ENCODE data around the gene FOXP3. TPM values are rescaled to one million over a fixed set of nuclear protein-coding genes. Genes with fewer than 3 reads are reported as not detected.

FOXP3 gene
- polyA plus RNA-seq, 3 donors = 0.10 TPM; not detected in 2

DNA sequence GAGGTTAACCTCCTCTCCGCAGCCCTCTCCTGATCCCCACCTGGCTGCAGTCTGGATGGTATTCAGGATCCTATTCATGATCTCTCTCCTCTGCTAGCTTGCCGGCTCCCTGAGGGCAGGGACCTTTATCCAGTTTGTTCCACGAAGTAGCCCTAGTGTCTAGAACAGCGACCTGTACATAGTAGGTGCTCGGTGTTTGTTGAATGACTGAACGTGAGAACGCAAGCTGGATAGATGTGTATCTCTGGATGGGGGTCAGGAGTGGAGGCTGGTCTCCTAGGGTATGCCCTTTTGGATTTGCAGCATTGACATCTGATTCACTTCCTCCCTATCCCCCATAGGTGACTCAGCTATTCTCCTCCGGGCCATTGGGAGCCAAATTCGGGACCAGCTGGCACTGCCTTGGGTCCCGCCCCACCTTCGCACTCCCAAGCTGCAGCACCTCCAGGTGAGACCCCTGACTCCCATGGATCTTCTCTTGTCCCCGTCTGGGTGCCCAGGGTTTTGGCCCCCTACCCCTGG lies 21.9 kb downstream of the FOXP3 start:
- intact Hi-C loops (cut with micrococcal nuclease) = no loop called here
- Histone ChIP-seq H3K36me3 (replicated peaks in 1 of 2; ENCODE audit: control insufficient read depth in 1 of 2, insufficient read depth in 2 of 2, low read length in 2 of 2) (peaks cover 51 to 78% of the 10 kb centered on the region in 2 donors), H3K27me3 (ENCODE audit: control insufficient read depth in 2 of 2, insufficient read depth in 2 of 2, low read length in 2 of 2) (no peaks in the 10 kb centered on the region), H3K9ac (ENCODE audit: insufficient read depth, low read length, poor library complexity, severe bottlenecking) (no peak overlapping the region), H3K4me2 (replicated peaks; ENCODE audit: extremely low read depth, low read length, poor library complexity, severe bottlenecking) (no peak overlapping the region), H4K20me1 (ENCODE audit: insufficient read depth, low read length) (no peaks in the 10 kb centered on the region), H3K79me2 (ENCODE audit: insufficient read depth, low read length) (peaks cover 26% of the 10 kb centered on the region), H3K4me1 (ENCODE audit: control insufficient read depth in 1 of 2, insufficient read depth in 2 of 2, low read length in 2 of 2) (peaks cover 14 to 15% of the 10 kb centered on the region in 2 donors), H3K4me3 (replicated peaks in 1 of 3; ENCODE audit: low read depth in 2 of 3, low read length in 3 of 3) (no peak overlapping the region), H3K27ac (ENCODE audit: low read depth in 1 of 2, low read length in 2 of 2) (no peak overlapping the region), H3K9me3 (replicated peaks in 1 of 2; ENCODE audit: control insufficient read depth in 1 of 2, insufficient read depth in 1 of 2, low read length in 2 of 2) (no peaks in the 10 kb centered on the region), H2AFZ (ENCODE audit: insufficient read depth, low read depth, low read length, poor library complexity, severe bottlenecking) (no peak overlapping the region)
- Mint-ChIP-seq H3K4me3 (no peak overlapping the region), H3K9me3 (peaks cover 0 to 1% (median 0%) of the 10 kb centered on the region in 7 donors), H3K27me3 (ENCODE audit: low read depth in 3 of 3) (peaks cover 0 to 2% (median 0%) of the 10 kb centered on the region in 3 donors), H3K27ac (peak overlapping the region in 2 of 7 donors; percentile 30 to 46), H3K4me1 (peaks cover 14% of the 10 kb centered on the region), H3K36me3 (peaks cover 45 to 77% of the 10 kb centered on the region in 2 donors)
- TF ChIP-seq, protein P1, sequence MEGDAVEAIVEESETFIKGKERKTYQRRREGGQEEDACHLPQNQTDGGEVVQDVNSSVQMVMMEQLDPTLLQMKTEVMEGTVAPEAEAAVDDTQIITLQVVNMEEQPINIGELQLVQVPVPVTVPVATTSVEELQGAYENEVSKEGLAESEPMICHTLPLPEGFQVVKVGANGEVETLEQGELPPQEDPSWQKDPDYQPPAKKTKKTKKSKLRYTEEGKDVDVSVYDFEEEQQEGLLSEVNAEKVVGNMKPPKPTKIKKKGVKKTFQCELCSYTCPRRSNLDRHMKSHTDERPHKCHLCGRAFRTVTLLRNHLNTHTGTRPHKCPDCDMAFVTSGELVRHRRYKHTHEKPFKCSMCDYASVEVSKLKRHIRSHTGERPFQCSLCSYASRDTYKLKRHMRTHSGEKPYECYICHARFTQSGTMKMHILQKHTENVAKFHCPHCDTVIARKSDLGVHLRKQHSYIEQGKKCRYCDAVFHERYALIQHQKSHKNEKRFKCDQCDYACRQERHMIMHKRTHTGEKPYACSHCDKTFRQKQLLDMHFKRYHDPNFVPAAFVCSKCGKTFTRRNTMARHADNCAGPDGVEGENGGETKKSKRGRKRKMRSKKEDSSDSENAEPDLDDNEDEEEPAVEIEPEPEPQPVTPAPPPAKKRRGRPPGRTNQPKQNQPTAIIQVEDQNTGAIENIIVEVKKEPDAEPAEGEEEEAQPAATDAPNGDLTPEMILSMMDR (IDR thresholded peaks at IDR 0.05) = no peak
- no peak for DNase-seq
- WGBS (ENCODE audit: insufficient coverage) = 70% methylated on average over 2 of the region's 12 CpGs

DNA sequence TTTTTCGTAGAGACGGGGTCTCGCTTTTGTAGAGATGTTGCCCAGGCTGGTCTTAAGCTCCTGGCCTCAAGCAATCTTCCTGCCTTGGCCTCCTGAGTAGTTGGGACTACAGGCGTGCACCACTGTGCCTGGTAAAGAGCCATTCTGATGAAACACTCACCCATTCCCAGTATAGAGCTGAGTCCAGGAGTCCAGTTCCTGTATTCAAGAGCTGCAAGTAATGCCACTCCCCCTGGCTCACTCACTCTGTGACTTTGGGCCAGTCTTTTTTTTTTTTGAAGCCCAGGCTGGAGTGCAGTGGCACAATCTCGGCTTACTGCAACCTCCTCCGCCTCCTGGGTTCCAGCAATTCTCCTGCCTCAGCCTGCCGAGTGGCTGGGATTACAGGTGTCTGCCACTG lies 25.8 kb downstream of the FOXP3 start:
- H3K27ac ChIP-seq (ENCODE audit: low read depth in 1 of 2, low read length in 2 of 2) = peak overlapping the region in 1 of 2 donors; percentile 7
- H3K4me2 ChIP-seq (replicated peaks; ENCODE audit: extremely low read depth, low read length, poor library complexity, severe bottlenecking) = no peak overlapping the region
- peaks cover 26 to 41% of the 10 kb centered on the region in 2 donors for H3K36me3 ChIP-seq (replicated peaks in 1 of 2; ENCODE audit: control insufficient read depth in 1 of 2, insufficient read depth in 2 of 2, low read length in 2 of 2)
- Mint-ChIP-seq H3K9me3 (peaks cover 0 to 4% (median 0%) of the 10 kb centered on the region in 7 donors), H3K4me1 (peaks cover 30% of the 10 kb centered on the region), H3K36me3 (peaks cover 19 to 39% of the 10 kb centered on the region in 2 donors), H3K4me3 (no peak overlapping the region), H3K27ac (peak overlapping the region in 3 of 7 donors; percentile 70 to 75 (median 72)), H3K27me3 (ENCODE audit: low read depth in 3 of 3) (peaks cover 0 to 3% (median 0%) of the 10 kb centered on the region in 3 donors)
- peak in 1 of 3 donors; percentile 11 for DNase-seq
- 89% methylated on average over 1 of the region's 7 CpGs for WGBS (ENCODE audit: insufficient coverage)
- no peak overlapping the region for H2AFZ ChIP-seq (ENCODE audit: insufficient read depth, low read depth, low read length, poor library complexity, severe bottlenecking)
- no peaks in the 10 kb centered on the region for H3K9me3 ChIP-seq (replicated peaks in 1 of 2; ENCODE audit: control insufficient read depth in 1 of 2, insufficient read depth in 1 of 2, low read length in 2 of 2)
- no peaks in the 10 kb centered on the region for H4K20me1 ChIP-seq (ENCODE audit: insufficient read depth, low read length)
- peaks cover 32 to 36% of the 10 kb centered on the region in 2 donors for H3K4me1 ChIP-seq (ENCODE audit: control insufficient read depth in 1 of 2, insufficient read depth in 2 of 2, low read length in 2 of 2)
- H3K79me2 ChIP-seq (ENCODE audit: insufficient read depth, low read length) = peaks cover 45% of the 10 kb centered on the region
- intact Hi-C loops (cut with micrococcal nuclease) = loop anchor here in 1 of 2 donors (5.0 kb wide), 1 partner anchor 36 kb away; the partner anchor contains the start of gene SYP
- no peak overlapping the region for H3K4me3 ChIP-seq (replicated peaks in 1 of 3; ENCODE audit: low read depth in 2 of 3, low read length in 3 of 3)
- TF ChIP-seq, protein P1 (IDR thresholded peaks at IDR 0.05) = no peak
- H3K27me3 ChIP-seq (ENCODE audit: control insufficient read depth in 2 of 2, insufficient read depth in 2 of 2, low read length in 2 of 2) = no peaks in the 10 kb centered on the region
- no peak overlapping the region for H3K9ac ChIP-seq (ENCODE audit: insufficient read depth, low read length, poor library complexity, severe bottlenecking)

Measured in CD14-positive monocyte (primary cell).